Measurements from ENCODE around the gene EFCAB8. TPM values are rescaled to one million over a fixed set of nuclear protein-coding genes. Genes with fewer than 3 reads are reported as not detected.

EFCAB8 gene
- total RNA-seq, 1 donor = 1.3 TPM

DNA sequence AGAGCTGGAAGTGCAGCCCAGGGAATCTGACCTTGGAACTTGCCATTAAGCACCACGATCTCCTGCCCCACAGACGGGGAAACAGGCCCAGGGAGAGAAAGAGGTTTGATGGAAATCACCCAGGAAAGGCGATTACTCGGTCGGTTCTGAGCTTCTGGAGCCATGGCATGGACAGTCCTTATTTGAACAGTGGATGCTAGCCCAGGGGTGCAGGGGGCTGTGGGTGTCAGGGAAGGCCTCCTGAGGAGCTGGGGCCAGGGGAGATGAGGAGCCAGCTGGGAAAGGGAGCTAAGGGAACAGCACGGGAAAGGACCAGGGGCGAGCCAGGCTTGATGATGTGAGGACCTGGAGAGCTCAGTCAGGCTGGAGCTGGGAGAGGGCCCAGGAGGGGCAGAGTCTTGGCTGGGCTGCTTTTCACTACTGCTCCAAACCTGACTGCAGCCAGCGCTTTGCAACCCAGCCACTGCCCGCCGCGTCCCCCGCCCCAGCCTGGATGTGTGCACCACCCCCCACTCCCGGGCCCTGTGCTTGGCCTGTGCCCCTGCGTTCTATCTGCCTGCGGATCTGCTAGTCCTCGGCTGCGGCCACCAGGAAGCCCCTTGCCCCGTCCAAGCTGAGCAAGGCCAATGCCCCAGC, 127.7 kb downstream of the EFCAB8 start:
- H3K4me3 ChIP-seq (ENCODE audit: low read depth, low read length) = no peak overlapping the region
- TF ChIP-seq, protein P1, sequence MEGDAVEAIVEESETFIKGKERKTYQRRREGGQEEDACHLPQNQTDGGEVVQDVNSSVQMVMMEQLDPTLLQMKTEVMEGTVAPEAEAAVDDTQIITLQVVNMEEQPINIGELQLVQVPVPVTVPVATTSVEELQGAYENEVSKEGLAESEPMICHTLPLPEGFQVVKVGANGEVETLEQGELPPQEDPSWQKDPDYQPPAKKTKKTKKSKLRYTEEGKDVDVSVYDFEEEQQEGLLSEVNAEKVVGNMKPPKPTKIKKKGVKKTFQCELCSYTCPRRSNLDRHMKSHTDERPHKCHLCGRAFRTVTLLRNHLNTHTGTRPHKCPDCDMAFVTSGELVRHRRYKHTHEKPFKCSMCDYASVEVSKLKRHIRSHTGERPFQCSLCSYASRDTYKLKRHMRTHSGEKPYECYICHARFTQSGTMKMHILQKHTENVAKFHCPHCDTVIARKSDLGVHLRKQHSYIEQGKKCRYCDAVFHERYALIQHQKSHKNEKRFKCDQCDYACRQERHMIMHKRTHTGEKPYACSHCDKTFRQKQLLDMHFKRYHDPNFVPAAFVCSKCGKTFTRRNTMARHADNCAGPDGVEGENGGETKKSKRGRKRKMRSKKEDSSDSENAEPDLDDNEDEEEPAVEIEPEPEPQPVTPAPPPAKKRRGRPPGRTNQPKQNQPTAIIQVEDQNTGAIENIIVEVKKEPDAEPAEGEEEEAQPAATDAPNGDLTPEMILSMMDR (IDR thresholded peaks at IDR 0.05; ENCODE audit: insufficient read depth, low read depth, low read length) = no peak
- no peak for DNase-seq (ENCODE audit: low read depth)

DNA sequence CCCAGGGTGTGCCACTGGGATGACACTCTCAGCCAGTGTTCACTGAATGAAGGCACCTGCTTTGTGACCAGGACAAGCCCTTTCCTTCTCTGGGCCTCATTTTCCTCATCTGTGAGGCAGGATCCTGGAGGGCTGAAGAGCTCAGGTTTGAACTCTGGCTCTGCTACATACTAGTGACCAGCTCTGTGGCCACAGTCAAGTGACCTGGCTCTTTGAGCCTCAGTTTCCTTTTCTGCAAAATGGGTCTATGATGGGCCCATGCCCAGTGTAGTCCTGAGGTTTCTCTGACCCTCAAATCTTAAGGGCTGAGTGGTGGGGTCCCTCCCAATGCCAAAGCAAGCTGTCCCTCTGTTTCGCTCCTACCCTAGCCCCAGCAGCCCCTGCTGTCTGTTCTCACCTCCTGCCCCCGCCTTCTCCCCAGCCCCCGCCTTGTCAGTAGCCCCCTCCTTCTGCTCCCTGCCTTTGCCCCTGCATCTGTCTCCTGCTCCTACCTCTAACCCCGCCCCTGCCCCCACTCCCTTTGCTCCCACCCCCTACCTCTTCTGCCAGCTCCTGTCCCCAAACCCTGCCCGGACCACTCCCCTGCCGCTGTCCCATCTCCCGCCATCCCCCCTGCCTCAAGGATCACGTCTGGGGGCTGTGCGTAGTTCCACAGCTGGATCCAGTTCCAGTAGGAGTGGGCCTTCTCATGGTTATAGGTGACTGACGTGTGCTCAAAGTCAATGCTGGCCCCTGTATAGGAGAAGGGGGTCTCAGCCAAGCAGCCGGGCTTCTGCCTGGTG, 128.5 kb downstream of the EFCAB8 start:
- TF ChIP-seq, protein P1 (IDR thresholded peaks at IDR 0.05; ENCODE audit: insufficient read depth, low read depth, low read length) = no peak
- H3K4me3 ChIP-seq (ENCODE audit: low read depth, low read length) = no peak overlapping the region
- no peak for DNase-seq (ENCODE audit: low read depth)

DNA sequence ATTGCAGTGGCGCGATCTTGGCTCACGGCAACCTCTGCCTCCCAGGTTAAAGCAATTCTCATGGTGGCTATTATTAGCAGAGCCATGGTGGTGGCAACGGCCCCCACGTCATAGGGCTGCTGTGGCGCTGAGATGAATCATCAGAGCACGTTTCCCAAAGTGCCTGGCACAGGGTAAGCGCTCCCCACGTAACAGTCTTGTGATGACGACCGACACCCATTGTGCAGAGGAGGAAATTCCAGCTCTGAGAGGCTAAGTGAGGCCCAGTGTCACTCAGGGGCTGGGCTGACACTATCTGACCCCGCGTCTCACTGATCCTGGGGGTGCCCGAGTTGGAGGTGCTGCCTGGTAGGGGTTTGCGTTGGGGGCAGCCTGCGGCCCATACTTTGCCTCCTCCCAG, 129.3 kb downstream of the EFCAB8 start:
- no peak for DNase-seq (ENCODE audit: low read depth)
- no peak overlapping the region for H3K4me3 ChIP-seq (ENCODE audit: low read depth, low read length)
- TF ChIP-seq, protein P1 (IDR thresholded peaks at IDR 0.05; ENCODE audit: insufficient read depth, low read depth, low read length) = no peak

DNA sequence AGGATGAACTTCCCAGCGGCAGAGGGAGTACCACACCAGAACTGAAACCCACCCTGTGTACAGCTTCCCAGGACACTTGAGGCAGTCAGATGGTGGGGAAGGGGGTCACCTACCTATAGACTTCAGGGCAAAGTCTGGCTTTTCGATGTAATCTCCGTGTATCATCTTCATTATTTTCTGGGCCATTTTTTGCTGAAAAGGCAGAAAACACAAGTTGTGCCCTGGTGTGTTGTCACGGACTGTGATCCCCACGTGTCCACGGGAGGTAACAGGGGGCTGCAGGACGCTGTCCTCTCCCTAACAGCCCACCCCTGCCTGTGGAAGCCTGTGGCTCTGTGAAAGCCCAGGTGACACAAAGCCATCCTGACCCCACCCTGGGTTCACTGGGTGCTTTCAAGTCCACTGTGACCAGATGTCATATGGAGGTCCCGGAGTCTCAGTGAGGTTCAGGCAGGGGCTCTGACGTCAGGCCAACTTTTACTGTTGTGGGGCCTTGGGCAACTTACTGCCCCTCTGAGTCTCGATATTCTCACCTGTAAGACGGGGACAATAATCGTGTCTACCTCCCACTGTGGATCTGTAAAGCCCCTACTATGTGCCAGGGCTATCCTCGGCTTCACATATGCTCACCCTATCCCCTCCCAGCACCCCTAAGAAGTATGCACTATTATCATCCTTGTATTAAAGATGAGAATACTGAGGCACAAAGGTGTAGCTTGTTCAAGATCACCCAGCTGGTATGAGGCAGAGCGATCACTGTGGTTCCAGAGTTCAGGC, 131.0 kb downstream of the EFCAB8 start:
- TF ChIP-seq, protein P1 (IDR thresholded peaks at IDR 0.05; ENCODE audit: insufficient read depth, low read depth, low read length) = no peak
- DNase-seq (ENCODE audit: low read depth) = no peak
- no peak overlapping the region for H3K4me3 ChIP-seq (ENCODE audit: low read depth, low read length)

DNA sequence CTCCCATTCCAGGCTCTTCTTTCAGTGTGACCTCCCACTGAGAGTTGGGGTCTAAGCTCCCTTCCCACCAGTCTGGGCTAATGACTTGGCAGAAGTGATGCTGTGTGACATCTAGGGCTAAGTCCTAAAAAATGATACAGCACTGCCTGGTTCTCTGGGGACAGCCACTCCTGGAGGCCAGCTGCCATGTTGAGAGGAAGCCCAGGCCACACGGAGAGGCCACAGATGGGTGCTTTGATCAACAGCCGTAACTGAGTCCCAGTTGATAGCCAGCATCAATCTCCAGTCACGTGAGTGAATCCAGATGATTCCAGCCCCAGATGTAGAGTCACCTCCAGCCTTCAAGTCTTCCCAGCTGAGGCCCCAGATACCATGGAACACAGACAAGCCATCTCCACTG, 131.7 kb downstream of the EFCAB8 start:
- TF ChIP-seq, protein P1 (IDR thresholded peaks at IDR 0.05; ENCODE audit: insufficient read depth, low read depth, low read length) = no peak
- DNase-seq (ENCODE audit: low read depth) = no peak
- H3K4me3 ChIP-seq (ENCODE audit: low read depth, low read length) = no peak overlapping the region

DNA sequence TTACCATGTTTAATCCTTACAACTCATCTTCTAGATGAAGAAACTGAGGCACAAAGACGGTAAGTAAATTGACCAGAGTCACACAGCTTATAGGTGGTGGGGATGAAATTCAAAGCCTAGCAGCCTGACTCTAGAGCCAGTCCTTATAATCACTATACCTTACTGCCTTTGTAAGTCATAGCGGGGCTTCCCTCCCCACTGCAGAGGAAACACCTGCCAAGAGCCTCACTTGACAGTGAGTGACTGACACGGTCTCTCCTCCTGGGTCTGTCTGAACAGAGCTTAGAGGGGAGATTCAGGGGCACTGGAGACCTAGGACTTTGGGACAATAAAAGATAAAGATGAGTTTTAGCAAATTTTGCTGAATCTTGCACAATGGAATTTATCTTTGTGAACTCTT, 132.7 kb downstream of the EFCAB8 start:
- DNase-seq (ENCODE audit: low read depth) = no peak
- H3K4me3 ChIP-seq (ENCODE audit: low read depth, low read length) = no peak overlapping the region
- TF ChIP-seq, protein P1 (IDR thresholded peaks at IDR 0.05; ENCODE audit: insufficient read depth, low read depth, low read length) = no peak

All from fibroblast of villous mesenchyme (primary cell).